Adrenal gland (tissue), 5 donors: Measurements from ENCODE around the gene YTHDC2.

Experiments used
- CTCF ChIP-seq, 6 experiments: fragments of 450-650 bp in 4 of 6; fragments of 200-600 bp in 2 of 6; sonication (generic) in 1 of 6; IDR thresholded peaks; 1 replicate in 5 of 6; 2 replicates in 1 of 6; pipeline versions ENCODE4 v1.5.1 to v1.8.0; 2016 to 2021; ENCODE audit warnings: antibody characterized with exemption in 6 of 6, mild to moderate bottlenecking in 2 of 6, moderate library complexity in 1 of 6
- POLR2A ChIP-seq, 2 donors: fragments of 450-650 bp; IDR thresholded peaks; one replicate each; pipeline ENCODE4 v1.6.1; 2017; ENCODE audit warnings: antibody characterized with exemption in 2 of 2, mild to moderate bottlenecking in 2 of 2, moderate library complexity in 1 of 2
- donor health status: DM: no; HTN: no; CAD: no.

GRCh38 chr5:113502073-113502472 lies 11.4 kb upstream of the YTHDC2 start:
- TF ChIP-seq CTCF (IDR thresholded peaks at IDR 0.05) (no peak), POLR2A (IDR thresholded peaks at IDR 0.05) (no peak)
